GM12878 (cell line): ENCODE data around the gene C6orf89. TPM values are rescaled to one million over a fixed set of nuclear protein-coding genes. Genes with fewer than 3 reads are reported as not detected.

Experiments used
- ATAC-seq: fragments of 200-7000 bp; cut with Tn5 transposase; 3 replicates; pipeline ENCODE4 v1.9.1; 2020; ENCODE audit warnings: mild to moderate bottlenecking, moderate library complexity
- BruUV-seq: library from RNA; stranded (reverse); fragments of 400-500 nt; replicated peaks from 2 replicates; lab custom pipeline; 2021; lab: Mats Ljungman, UMichigan
- CTCF ChIA-PET: fragments of 300-600 bp; sonication (Branson Sonifier 250); formaldehyde crosslinking; extraction: SDS; loops from one replicate; lab custom pipeline; 2021; ENCODE audit warnings: inconsistent platforms; lab: Yijun Ruan, JAX
- POLR2A ChIA-PET: fragments of 350-600 bp; formaldehyde crosslinking; extraction: SDS; loops from one replicate; lab custom pipeline; 2021; ENCODE audit warnings: inconsistent platforms; lab: Charles Lee
- RAD21 ChIA-PET: fragments of 300-600 bp; sonication (Branson Sonifier 250); formaldehyde crosslinking; loops from one replicate; lab custom pipeline; 2023; ENCODE audit warnings: antibody characterized with exemption; ENCODE audit not compliant: unreplicated experiment; lab: Charles Lee
- SMC1A ChIA-PET: fragments of 300-600 bp; sonication (Branson Sonifier 250); formaldehyde crosslinking; loops from one replicate; lab custom pipeline; 2023; ENCODE audit not compliant: unreplicated experiment, uncharacterized antibody; lab: Charles Lee
- DNase-seq: peaks from one replicate; pipeline ENCODE4 v3.0.0-alpha.2; 2011; ENCODE audit warnings: low read depth, low spot score
- FAIRE-seq: peaks from 3 replicates; lab custom pipeline; 2011; peaks lifted over from hg19 to GRCh38; lab: Jason Lieb, UNC
- H2AFZ ChIP-seq: 2 replicates; pipeline ENCODE4 v1.6.0; 2011; ENCODE audit warnings: low read depth, low read length, control low read depth; ENCODE audit not compliant: control insufficient read depth
- H3K27ac ChIP-seq: 2 replicates; pipeline ENCODE4 v1.5.1; 2011; ENCODE audit warnings: control low read depth; ENCODE audit not compliant: control insufficient read depth, insufficient read depth
- H3K27me3 ChIP-seq, 2 experiments: replicated peaks in 1 of 2; 2 replicates each; pipeline versions ENCODE4 v1.6.0 to v1.6.1; 2011; ENCODE audit warnings: low read length in 1 of 2; ENCODE audit not compliant: control insufficient read depth in 2 of 2, insufficient read depth in 2 of 2
- H3K36me3 ChIP-seq, 2 experiments: 2 replicates each; pipeline ENCODE4 v1.5.1; 2011; ENCODE audit warnings: low read length in 1 of 2; ENCODE audit not compliant: control insufficient read depth in 2 of 2, insufficient read depth in 2 of 2
- H3K4me1 ChIP-seq: 2 replicates; pipeline ENCODE4 v1.6.1; 2011; ENCODE audit warnings: mild to moderate bottlenecking, low read length, moderate library complexity, mixed read lengths; ENCODE audit not compliant: control insufficient read depth, insufficient read depth
- H3K4me2 ChIP-seq: 2 replicates; pipeline ENCODE4 v1.6.0; 2011; ENCODE audit warnings: control low read depth; ENCODE audit not compliant: control insufficient read depth, insufficient read depth
- H3K4me3 ChIP-seq: fragments of 200-600 bp; sonication (generic); 2 replicates; pipeline ENCODE4 v1.5.1; 2016
- H3K79me2 ChIP-seq: 2 replicates; pipeline ENCODE4 v1.6.0; 2011; ENCODE audit warnings: low read length; ENCODE audit not compliant: control insufficient read depth, insufficient read depth
- H3K9ac ChIP-seq: 2 replicates; pipeline ENCODE4 v1.8.0; 2011; ENCODE audit warnings: low read length, control low read depth, mixed read lengths; ENCODE audit not compliant: control insufficient read depth, insufficient read depth
- H3K9me3 ChIP-seq: replicated peaks from 3 replicates; pipeline ENCODE4 v1.5.1; 2011; ENCODE audit warnings: mild to moderate bottlenecking, low read length; ENCODE audit not compliant: control insufficient read depth, insufficient read depth
- H4K20me1 ChIP-seq: 2 replicates; pipeline ENCODE4 v1.6.0; 2011; ENCODE audit not compliant: control insufficient read depth, insufficient read depth
- CEBPB ChIP-seq, 2 experiments: fragments of 150-350 bp in 1 of 2; IDR thresholded peaks; 2 replicates each; pipeline ENCODE4 v1.6.1; 2012 to 2014; ENCODE audit warnings: low read depth in 2 of 2, low read length in 2 of 2, borderline replicate concordance in 1 of 2, inconsistent platforms in 1 of 2
- FOXK2 ChIP-seq: fragments of 450-650 bp; IDR thresholded peaks from 2 replicates; pipeline ENCODE4 v1.6.1; 2017; ENCODE audit warnings: mild to moderate bottlenecking, moderate library complexity
- GABPA ChIP-seq: IDR thresholded peaks from 2 replicates; pipeline ENCODE4 v1.6.1; 2014; ENCODE audit warnings: antibody characterized with exemption, low read depth, mild to moderate bottlenecking, inconsistent platforms
- IKZF2 ChIP-seq, 2 experiments: fragments of 450-650 bp; IDR thresholded peaks; 2 replicates each; pipeline ENCODE4 v1.6.1; 2017; ENCODE audit warnings: mild to moderate bottlenecking in 2 of 2, moderate library complexity in 2 of 2
- JUND ChIP-seq: IDR thresholded peaks from 2 replicates; pipeline ENCODE4 v1.6.1; 2012; ENCODE audit warnings: low read depth, mild to moderate bottlenecking, low read length, improper control_type of control experiment, moderate library complexity
- PAX8 ChIP-seq: fragments of 450-650 bp; IDR thresholded peaks from 2 replicates; pipeline ENCODE4 v1.6.1; 2017; ENCODE audit warnings: mild to moderate bottlenecking, moderate library complexity
- POLR2AphosphoS2 ChIP-seq: IDR thresholded peaks from 2 replicates; pipeline ENCODE4 v1.6.1; 2011; ENCODE audit warnings: low read depth, mild to moderate bottlenecking, low read length, improper control_type of control experiment, moderate library complexity
- POU2F2 ChIP-seq: IDR thresholded peaks from 3 replicates; pipeline ENCODE4 v1.6.1; 2011; ENCODE audit warnings: low read depth, mild to moderate bottlenecking, low read length, borderline replicate concordance
- PRDM15 ChIP-seq: fragments of 450-650 bp; formaldehyde crosslinking; IDR thresholded peaks from 2 replicates; pipeline ENCODE4 v1.4.0; 2020; ENCODE audit warnings: mild to moderate bottlenecking, moderate library complexity
- TCF7 ChIP-seq: IDR thresholded peaks from 2 replicates; pipeline ENCODE4 v1.6.1; 2014; ENCODE audit warnings: antibody characterized with exemption, borderline replicate concordance
- ZBTB40 ChIP-seq: fragments of 450-650 bp; IDR thresholded peaks from 2 replicates; pipeline ENCODE4 v1.6.1; 2016; ENCODE audit warnings: mild to moderate bottlenecking, moderate library complexity, borderline replicate concordance
- ZSCAN29 ChIP-seq: fragments of 450-650 bp; IDR thresholded peaks from 2 replicates; pipeline ENCODE4 v1.6.1; 2017; ENCODE audit warnings: mild to moderate bottlenecking, moderate library complexity
- WGBS: methylation state at CpG from one replicate; pipeline ENCODE4 v1.1.6; 2016; ENCODE audit warnings: low lambda C conversion rate; ENCODE audit not compliant: insufficient replicate concordance, insufficient coverage; ENCODE audit errors: missing lambda C conversion rate; 5-methylcytosine and 5-hydroxymethylcytosine counted together
- in situ Hi-C: fragments of 300-500 bp; cut with MboI; formaldehyde crosslinking; loops from 9 replicates; pipeline ENCODE4 v1.14.3; 2018; ENCODE audit warnings: mixed read lengths
- intact Hi-C: fragments of 100-400 bp; cut with micrococcal nuclease; formaldehyde crosslinking; loops from one replicate; pipeline ENCODE4 v1.14.2; 2022; ENCODE audit not compliant: unreplicated experiment
- polyA plus RNA-seq, 11 experiments: library from polyadenylated mRNA; depleted of rRNA in 4 of 11; unstranded in 6 of 11; stranded (reverse) in 5 of 11; fragments of >200 nt; fragmentation: Nextera tagmentation in 4 of 11; fragmentation: Illumina TruSeq in 1 of 11; extraction: Ambion mirVana in 4 of 11; extraction: Trizol in 1 of 11; gene quantifications; 1 replicate in 1 of 11; 2 replicates in 10 of 11; pipeline versions ENCODE4 v1.2.1 to v1.2.3, GENCODE V29; 2011 to 2016; ENCODE audit warnings: inconsistent platforms in 2 of 11, missing spikeins in 2 of 11, low read depth in 1 of 11
- total RNA-seq, 4 experiments: library from RNA; depleted of rRNA in 3 of 4; stranded (reverse); fragments of >200 nt in 3 of 4; fragmentation: Illumina TruSeq in 1 of 4; extraction: Trizol in 1 of 4; gene quantifications; 2 replicates each; pipeline versions ENCODE4 v1.2.1 to v1.2.3, GENCODE V29; 2013 to 2021
- TF ChIP-seq, protein P1 (sequence below): fragments of 450-650 bp; IDR thresholded peaks from 2 replicates; pipeline ENCODE4 v1.6.1; 2017; ENCODE audit warnings: antibody characterized with exemption, mild to moderate bottlenecking, moderate library complexity

C6orf89 gene
- total and polyA plus RNA-seq, 10 of the 15 experiments (the other 5 are each of a cell fraction or from before 2014, with no cell fraction given): 10.8 to 42.7 (median 28.6) TPM

DNA sequence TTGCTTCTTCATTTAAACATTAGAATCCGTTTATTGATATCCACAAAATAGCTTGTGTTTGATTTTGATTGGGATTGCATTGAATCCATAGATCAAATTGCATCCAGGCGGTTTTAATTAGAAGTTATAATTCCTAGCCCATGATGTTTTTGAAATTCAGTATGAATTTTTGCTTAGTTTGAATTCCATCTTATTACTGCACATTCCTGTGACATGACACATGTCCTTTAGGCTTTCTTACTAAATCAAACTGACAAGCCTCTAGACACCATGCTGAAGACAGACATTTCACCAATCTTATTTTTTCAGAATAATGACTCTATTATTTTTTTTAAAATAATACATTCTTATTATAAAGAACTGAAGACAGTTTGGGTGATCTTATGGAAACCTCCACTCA lies 47.4 kb downstream of the C6orf89 start (continued):
- TF ChIP-seq ZBTB40 (no peak), POU2F2 (no peak), JUND (no peak), POLR2AphosphoS2 (no peak), FOXK2 (no peak)

- ChIA-PET POLR2A (no interaction called here), CTCF (interaction anchor here (0.7 to 1.0 kb wide), 2 partner anchors 17 to 84 kb away, joined by 3 read pairs; no protein-coding TSS in a partner anchor), RAD21 (no interaction called here), SMC1A (interaction anchor here (0.6 kb wide), 1 partner anchor 186 kb away, joined by 3 read pairs; no protein-coding TSS in a partner anchor)
- no TSS peak for BruUV-seq
- 75% methylated on average over 4 of the region's 4 CpGs for WGBS
- Histone ChIP-seq H3K27ac (no peak overlapping the region), H3K9ac (no peak overlapping the region), H3K4me1 (no peaks in the 10 kb centered on the region), H3K4me3 (no peak overlapping the region), H3K4me2 (no peak overlapping the region), H2AFZ (no peak overlapping the region), H4K20me1 (no peaks in the 10 kb centered on the region), H3K36me3 (no peaks in the 10 kb centered on the region), H3K9me3 (no peaks in the 10 kb centered on the region), H3K27me3 (no peaks in the 10 kb centered on the region; a peak in 1 of 4 replicates), H3K79me2 (no peaks in the 10 kb centered on the region)
- FAIRE-seq: no peak
- intact Hi-C loops (no loop called here), in situ Hi-C loops (no loop called here)
- ATAC-seq: no peak
- no peak for DNase-seq
- TF ChIP-seq ZSCAN29 (no peak), PRDM15 (CRISPR knock-in tag) (no peak), GABPA (no peak), PAX8 (no peak), IKZF2 (IDR thresholded peaks at IDR 0.05) (no peak), TCF7 (no peak), CEBPB (IDR thresholded peaks at IDR 0.05; ENCODE audit: borderline replicate concordance in 1 of 2, low read depth in 2 of 2, low read length in 2 of 2) (no peak)
- TF ChIP-seq, protein P1, sequence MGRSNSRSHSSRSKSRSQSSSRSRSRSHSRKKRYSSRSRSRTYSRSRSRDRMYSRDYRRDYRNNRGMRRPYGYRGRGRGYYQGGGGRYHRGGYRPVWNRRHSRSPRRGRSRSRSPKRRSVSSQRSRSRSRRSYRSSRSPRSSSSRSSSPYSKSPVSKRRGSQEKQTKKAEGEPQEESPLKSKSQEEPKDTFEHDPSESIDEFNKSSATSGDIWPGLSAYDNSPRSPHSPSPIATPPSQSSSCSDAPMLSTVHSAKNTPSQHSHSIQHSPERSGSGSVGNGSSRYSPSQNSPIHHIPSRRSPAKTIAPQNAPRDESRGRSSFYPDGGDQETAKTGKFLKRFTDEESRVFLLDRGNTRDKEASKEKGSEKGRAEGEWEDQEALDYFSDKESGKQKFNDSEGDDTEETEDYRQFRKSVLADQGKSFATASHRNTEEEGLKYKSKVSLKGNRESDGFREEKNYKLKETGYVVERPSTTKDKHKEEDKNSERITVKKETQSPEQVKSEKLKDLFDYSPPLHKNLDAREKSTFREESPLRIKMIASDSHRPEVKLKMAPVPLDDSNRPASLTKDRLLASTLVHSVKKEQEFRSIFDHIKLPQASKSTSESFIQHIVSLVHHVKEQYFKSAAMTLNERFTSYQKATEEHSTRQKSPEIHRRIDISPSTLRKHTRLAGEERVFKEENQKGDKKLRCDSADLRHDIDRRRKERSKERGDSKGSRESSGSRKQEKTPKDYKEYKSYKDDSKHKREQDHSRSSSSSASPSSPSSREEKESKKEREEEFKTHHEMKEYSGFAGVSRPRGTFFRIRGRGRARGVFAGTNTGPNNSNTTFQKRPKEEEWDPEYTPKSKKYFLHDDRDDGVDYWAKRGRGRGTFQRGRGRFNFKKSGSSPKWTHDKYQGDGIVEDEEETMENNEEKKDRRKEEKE: no peak
These were observed 47.8 kb downstream of the C6orf89 start for GRCh38 chr6:36933519-36933918.
